ENCODE measurements around the gene PPIL6.
"Not testable (repeated sequence)": the region's sequence is repeated elsewhere in the genome, so short reads cannot be mapped to it uniquely, and the experiment has no call there.

Gene PPIL6

GRCh38 chr6:109466212-109466923, 25.9 kb upstream of the PPIL6 start:
- DNase-seq = no peak

GRCh38 chr6:109465772-109466171, 25.3 kb upstream of the PPIL6 start:
- DNase-seq = no peak

GRCh38 chr6:109461733-109462526, 21.5 kb upstream of the PPIL6 start:
- no peak for DNase-seq

- DNase-seq = not testable (repeated sequence)
Measured at GRCh38 chr6:109461205-109461604, 20.8 kb upstream of the PPIL6 start.

GRCh38 chr6:109460161-109460829, 19.9 kb upstream of the PPIL6 start:
- DNase-seq = no peak

GRCh38 chr6:109458774-109459531, 18.5 kb upstream of the PPIL6 start:
- DNase-seq = peak; percentile 65

GRCh38 chr6:109457562-109457996, 17.2 kb upstream of the PPIL6 start:
- no peak for DNase-seq

GRCh38 chr6:109456710-109457561, 16.5 kb upstream of the PPIL6 start:
- no peak for DNase-seq

- DNase-seq = no peak
Measured at GRCh38 chr6:109456111-109456583, 15.7 kb upstream of the PPIL6 start.

- peak; percentile 82 for DNase-seq
Measured at GRCh38 chr6:109455437-109456110, 15.1 kb upstream of the PPIL6 start, which contains the start of gene MICAL1. Gene MICAL1 (minus strand): TSS chr6:109455772. CDS start chr6:109454196, 1,576 bp downstream.

- DNase-seq = peak; percentile 77
Measured at GRCh38 chr6:109454496-109455436, 14.3 kb upstream of the PPIL6 start.

GRCh38 chr6:109453594-109454495, 13.4 kb upstream of the PPIL6 start:
- no peak for DNase-seq

GRCh38 chr6:109453156-109453555, 12.7 kb upstream of the PPIL6 start:
- no peak for DNase-seq

- no peak for DNase-seq
Measured at GRCh38 chr6:109452181-109452580, 11.8 kb upstream of the PPIL6 start.

- DNase-seq = no peak
Measured at GRCh38 chr6:109451376-109451775, 10.9 kb upstream of the PPIL6 start.

GRCh38 chr6:109450801-109451200, 10.4 kb upstream of the PPIL6 start:
- no peak for DNase-seq

GRCh38 chr6:109449795-109450673, 9.6 kb upstream of the PPIL6 start:
- DNase-seq = peak; percentile 47
